GM19043 (cell line): ENCODE results near the gene ZG16.

Experiments
- ATAC-seq: cut with Tn5 transposase; IDR thresholded peaks from one replicate; pipeline ENCODE4 v1.9.1; 2021; ENCODE audit warnings: low read depth; ENCODE audit not compliant: unreplicated experiment

Gene ZG16

GRCh38 chr16:29820271-29820701 lies 42.2 kb downstream of the ZG16 start, which contains the start of gene MVP:
Gene MVP, plus strand, starts transcription at chr16:29820462. Its CDS starts 10,088 bp downstream, at chr16:29830550.
- ATAC-seq = no peak

GRCh38 chr16:29820730-29821642 lies 42.9 kb downstream of the ZG16 start:
- no peak for ATAC-seq

- no peak for ATAC-seq
Measured at GRCh38 chr16:29821643-29822115, 43.6 kb downstream of the ZG16 start.

GRCh38 chr16:29824589-29825144 lies 46.6 kb downstream of the ZG16 start:
- no peak for ATAC-seq

- no peak for ATAC-seq
Measured at GRCh38 chr16:29825145-29826044, 47.3 kb downstream of the ZG16 start.

- ATAC-seq = no peak
Measured at GRCh38 chr16:29826342-29826695, 48.3 kb downstream of the ZG16 start.

GRCh38 chr16:29830774-29831173 lies 52.7 kb downstream of the ZG16 start:
- no peak for ATAC-seq

GRCh38 chr16:29831490-29831889 lies 53.4 kb downstream of the ZG16 start:
- ATAC-seq = no peak
